SK-N-MC (cell line): ENCODE measurements around the gene AP5B1.

ENCODE experiments used
- DNase-seq: peaks from one replicate; pipeline ENCODE4 v3.0.0-alpha.2; 2011; ENCODE audit warnings: low read depth, low spot score
- H3K27ac ChIP-seq: fragments of 200-600 bp; sonication (generic); 2 replicates; pipeline ENCODE4 v1.5.1; 2016; ENCODE audit warnings: mixed run types
- H3K36me3 ChIP-seq: fragments of 200-600 bp; sonication (generic); 2 replicates; pipeline ENCODE4 v1.6.1; 2017; ENCODE audit warnings: antibody characterized with exemption, low read length, mixed read lengths; ENCODE audit not compliant: insufficient read depth
- H3K4me3 ChIP-seq: fragments of 200-600 bp; sonication (generic); 2 replicates; pipeline ENCODE4 v1.5.1; 2016
- H3K9ac ChIP-seq: fragments of 200-600 bp; sonication (generic); 2 replicates; pipeline ENCODE4 v1.8.0; 2017; ENCODE audit warnings: mixed run types, mixed read lengths; ENCODE audit not compliant: insufficient read length
- H3K9me3 ChIP-seq: fragments of 200-600 bp; sonication (generic); 2 replicates; pipeline ENCODE4 v1.6.1; 2017; ENCODE audit warnings: low read depth, mild to moderate bottlenecking, antibody characterized with exemption, low read length, moderate library complexity, mixed read lengths
- EZH2 ChIP-seq: fragments of 200-600 bp; sonication (generic); IDR thresholded peaks from one replicate; pipeline ENCODE4 v1.6.1; 2017; ENCODE audit warnings: antibody characterized with exemption
- FOXP2 ChIP-seq: optimal IDR thresholded peaks from 2 replicates; pipeline ENCODE3; 2011; ENCODE audit warnings: mild to moderate bottlenecking, moderate library complexity; ENCODE audit not compliant: insufficient read depth; ENCODE audit errors: extremely low read length, control extremely low read depth
- POLR2AphosphoS5 ChIP-seq: IDR thresholded peaks from 2 replicates; pipeline ENCODE4 v1.6.1; 2012; ENCODE audit warnings: mild to moderate bottlenecking, low read depth, low read length, borderline replicate concordance

The AP5B1 gene

DNA sequence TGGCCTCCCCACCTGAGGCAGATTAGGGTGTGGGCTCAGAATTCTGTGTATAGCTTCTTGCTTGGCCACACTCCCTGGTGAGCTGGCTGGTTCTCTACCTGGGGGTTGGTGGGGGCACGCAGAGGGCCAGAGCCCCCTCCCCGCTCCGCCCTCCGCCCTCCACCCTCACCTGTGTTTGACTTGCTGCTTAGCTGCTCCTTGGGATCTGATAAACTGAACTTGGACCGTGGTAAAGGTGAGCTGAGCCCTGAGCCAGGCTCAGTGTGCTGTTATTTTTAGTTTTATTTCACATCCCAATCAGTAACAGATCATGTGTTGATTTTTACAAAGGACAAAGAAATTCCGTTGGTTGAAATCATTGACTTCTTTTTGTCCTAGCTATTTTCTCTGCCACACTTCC, 8.0 kb upstream of the AP5B1 start:
- no peaks in the 10 kb centered on the region for H3K9me3 ChIP-seq
- TF ChIP-seq FOXP2 (no peak), POLR2AphosphoS5 (no peak), EZH2 (no peak)
- H3K9ac ChIP-seq: no peak overlapping the region
- H3K36me3 ChIP-seq: no peaks in the 10 kb centered on the region
- no peak for DNase-seq
- H3K27ac ChIP-seq: no peak overlapping the region
- no peak overlapping the region for H3K4me3 ChIP-seq

- Histone ChIP-seq H3K9me3 (no peaks in the 10 kb centered on the region), H3K36me3 (no peaks in the 10 kb centered on the region), H3K9ac (no peak overlapping the region), H3K4me3 (peak overlapping the region; percentile 71), H3K27ac (no peak overlapping the region)
- DNase-seq: no peak
- no peak for TF ChIP-seq POLR2AphosphoS5
- no peak for TF ChIP-seq FOXP2
- no peak for TF ChIP-seq EZH2
These were observed 7.2 kb upstream of the AP5B1 start for GRCh38 chr11:65787649-65788622.

DNA sequence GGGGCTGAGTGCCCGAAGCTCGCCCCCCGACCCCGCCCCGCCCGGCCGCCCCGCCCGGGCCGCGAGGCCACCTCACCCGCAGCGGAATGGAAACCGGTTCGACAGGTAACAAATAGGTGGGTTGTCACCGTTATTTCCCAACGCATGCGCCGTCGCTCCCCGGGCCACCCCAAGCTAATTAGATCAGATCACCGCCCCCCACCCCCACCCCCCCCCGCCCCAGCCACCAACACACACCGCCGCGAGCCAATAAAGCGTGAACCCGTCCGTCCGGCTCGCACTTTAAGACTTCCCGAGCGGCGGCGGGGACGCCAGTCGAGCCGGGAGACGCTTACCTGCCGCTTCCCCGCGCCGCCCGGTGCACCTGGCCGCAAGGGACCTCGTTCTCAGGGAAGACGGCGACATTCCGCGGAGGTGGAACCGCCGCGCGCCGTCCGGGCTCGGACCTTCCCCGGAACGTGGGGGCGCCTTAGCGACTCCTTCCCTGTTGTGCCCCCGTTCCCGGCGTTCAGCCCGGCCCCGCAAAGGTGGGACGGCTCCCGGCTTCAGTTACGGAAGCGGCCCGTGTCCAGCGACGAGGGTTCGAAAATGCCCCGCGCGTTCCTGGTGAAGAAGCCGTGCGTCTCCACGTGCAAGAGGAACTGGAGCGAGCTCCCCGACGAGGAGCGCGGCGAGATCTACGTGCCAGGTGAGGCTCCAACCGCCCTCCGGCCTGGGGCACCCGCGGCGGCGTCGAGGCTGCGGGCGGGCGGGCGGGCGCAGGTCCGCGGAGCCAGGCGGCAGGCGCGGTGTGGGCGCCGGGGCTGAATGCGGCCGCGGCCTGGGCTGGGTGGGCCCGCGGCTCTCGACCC, 6.2 kb upstream of the AP5B1 start, which contains the start of gene OVOL1:
Gene OVOL1 (plus strand): TSS at position 278 of the 851 bp plus-strand sequence. CDS start 311 bp downstream, at position 589.
- H3K9me3 ChIP-seq: no peaks in the 10 kb centered on the region
- peak within 1 kb of the TSS; percentile 71 for H3K4me3 ChIP-seq
- DNase-seq: no peak
- H3K36me3 ChIP-seq: no peaks in the 10 kb centered on the region
- H3K9ac ChIP-seq: no peak within 1 kb of the TSS
- no peak within 1 kb of the TSS for H3K27ac ChIP-seq
- TF ChIP-seq FOXP2 (no peak), POLR2AphosphoS5 (no peak), EZH2 (no peak)

- Histone ChIP-seq H3K4me3 (no peak overlapping the region), H3K9ac (no peak overlapping the region), H3K27ac (no peak overlapping the region), H3K36me3 (no peaks in the 10 kb centered on the region), H3K9me3 (no peaks in the 10 kb centered on the region)
- TF ChIP-seq POLR2AphosphoS5: no peak
- TF ChIP-seq EZH2: no peak
- TF ChIP-seq FOXP2: no peak
- DNase-seq: no peak
These were observed 5.4 kb upstream of the AP5B1 start for GRCh38 chr11:65786008-65786785.

DNA sequence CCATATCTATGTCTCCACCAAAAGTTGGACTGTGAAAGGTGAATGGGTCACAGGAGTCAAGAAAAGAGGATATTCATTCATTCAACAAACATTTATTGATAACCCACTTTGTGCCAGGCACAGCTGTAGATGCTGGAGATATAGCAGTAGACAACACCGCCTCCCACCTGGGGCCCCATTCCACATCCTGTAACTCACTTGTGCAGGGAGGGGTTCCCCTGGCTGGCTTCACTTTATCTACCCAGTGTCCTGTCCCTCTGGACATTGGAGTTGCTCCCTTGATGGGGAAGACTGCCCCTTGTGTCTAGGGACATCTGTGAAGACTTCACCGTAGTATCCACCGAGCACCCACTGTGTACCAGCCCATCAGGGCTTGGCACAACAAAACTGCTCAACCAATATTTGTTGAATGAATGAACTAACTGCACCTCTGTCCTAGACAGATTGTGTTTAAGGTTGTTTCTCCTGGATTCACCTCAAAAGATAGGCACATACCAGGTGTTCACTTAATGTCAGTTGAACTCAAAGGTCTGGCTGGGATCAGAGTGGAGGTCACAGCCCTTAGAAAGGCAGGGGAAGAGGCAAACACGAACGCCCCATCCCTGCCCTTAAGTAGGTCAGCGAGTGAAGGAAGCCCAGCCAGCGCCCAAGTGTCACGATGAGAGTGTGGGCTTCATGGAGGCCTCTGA, 4.7 kb upstream of the AP5B1 start:
- Histone ChIP-seq H3K9me3 (no peaks in the 10 kb centered on the region), H3K36me3 (no peaks in the 10 kb centered on the region), H3K9ac (no peak overlapping the region), H3K27ac (no peak overlapping the region), H3K4me3 (no peak overlapping the region)
- TF ChIP-seq POLR2AphosphoS5 (no peak), FOXP2 (no peak), EZH2 (no peak)
- no peak for DNase-seq

DNA sequence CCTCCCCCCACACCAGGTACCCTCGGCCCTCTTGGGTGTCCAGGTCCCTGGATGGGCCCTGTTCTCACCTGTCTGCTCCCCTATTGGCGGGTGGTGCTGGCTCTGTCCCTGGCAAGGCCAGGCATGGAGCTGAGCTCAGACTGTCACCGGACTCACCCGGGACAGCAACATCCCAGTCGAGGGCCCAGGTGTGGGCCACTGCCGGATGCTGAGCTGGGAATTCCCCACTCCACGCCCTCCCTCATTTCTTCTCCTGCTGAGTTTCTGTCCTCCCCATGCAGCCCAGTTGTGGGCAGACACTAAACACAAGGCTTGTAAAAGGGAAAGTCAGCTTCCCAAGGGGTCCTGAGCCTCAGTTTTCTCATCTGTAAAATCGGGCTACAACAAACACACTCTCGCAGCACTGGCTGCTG, 2.0 kb upstream of the AP5B1 start:
- Histone ChIP-seq H3K36me3 (peaks cover 14% of the 10 kb centered on the region; the same call in 1 of the 2 replicates), H3K27ac (no peak overlapping the region), H3K9ac (no peak overlapping the region), H3K4me3 (no peak overlapping the region), H3K9me3 (no peaks in the 10 kb centered on the region)
- DNase-seq: no peak
- TF ChIP-seq POLR2AphosphoS5 (no peak), FOXP2 (no peak), EZH2 (no peak)
